SK-N-SH treated with all-trans-retinoic acid at 6 μM for 48 hours (cell line): ENCODE results near the gene SLC2A4.

Experiments
- ATAC-seq: fragments of 200-7000 bp; cut with Tn5 transposase; 3 replicates; pipeline ENCODE4 v1.9.1; 2020; ENCODE audit warnings: mild to moderate bottlenecking, moderate library complexity
- ARNTL ChIP-seq: fragments of 450-650 bp; formaldehyde crosslinking; IDR thresholded peaks from 2 replicates; pipeline ENCODE4 v1.5.0; 2020; ENCODE audit warnings: low read depth, mild to moderate bottlenecking, moderate library complexity, borderline replicate concordance
- BACH2 ChIP-seq: fragments of 250-450 bp; sonication (Bioruptor Pico); IDR thresholded peaks from 2 replicates; pipeline ENCODE4 v1.9.0; 2021; ENCODE audit warnings: mild to moderate bottlenecking, borderline replicate concordance
- CSDC2 ChIP-seq: fragments of 250-450 bp; sonication (Bioruptor Pico); IDR thresholded peaks from 2 replicates; pipeline ENCODE4 v1.5.0; 2020; ENCODE audit warnings: mild to moderate bottlenecking, moderate library complexity
- ESRRG ChIP-seq: fragments of 250-450 bp; sonication (Bioruptor Pico); IDR thresholded peaks from 2 replicates; pipeline ENCODE4 v1.6.1; 2021; ENCODE audit warnings: mild to moderate bottlenecking
- GLIS3 ChIP-seq: fragments of 250-450 bp; sonication (Bioruptor Pico); IDR thresholded peaks from 2 replicates; pipeline ENCODE4 v1.5.0; 2020; ENCODE audit warnings: mild to moderate bottlenecking, moderate library complexity
- ISL1 ChIP-seq: fragments of 250-450 bp; sonication (Bioruptor Pico); IDR thresholded peaks from 2 replicates; pipeline ENCODE4 v2.1.2; 2022; ENCODE audit warnings: mild to moderate bottlenecking, moderate library complexity
- PPARA ChIP-seq: fragments of 250-450 bp; sonication (Bioruptor Pico); IDR thresholded peaks from 2 replicates; pipeline ENCODE4 v1.5.0; 2020; ENCODE audit warnings: mild to moderate bottlenecking, borderline replicate concordance
- RARB ChIP-seq: fragments of 250-450 bp; sonication (Bioruptor Pico); IDR thresholded peaks from 2 replicates; pipeline ENCODE4 v1.8.0; 2021; ENCODE audit warnings: mild to moderate bottlenecking, moderate library complexity
- SNAI2 ChIP-seq: fragments of 250-450 bp; sonication (Bioruptor Pico); IDR thresholded peaks from 2 replicates; pipeline ENCODE4 v1.5.0; 2020; ENCODE audit warnings: mild to moderate bottlenecking, moderate library complexity
- TCF4 ChIP-seq: fragments of 250-450 bp; sonication (Bioruptor Pico); IDR thresholded peaks from 2 replicates; pipeline ENCODE4 v1.8.0; 2021; ENCODE audit warnings: mild to moderate bottlenecking, moderate library complexity, borderline replicate concordance
- TOX ChIP-seq: fragments of 250-450 bp; sonication (Bioruptor Pico); IDR thresholded peaks from 2 replicates; pipeline ENCODE4 v1.8.0; 2021; ENCODE audit warnings: mild to moderate bottlenecking, moderate library complexity, borderline replicate concordance
- ZC3H10 ChIP-seq: fragments of 250-450 bp; sonication (Bioruptor Pico); IDR thresholded peaks from 2 replicates; pipeline ENCODE4 v1.5.1; 2021; ENCODE audit warnings: mild to moderate bottlenecking, moderate library complexity
- ZFP3 ChIP-seq: fragments of 250-450 bp; sonication (Bioruptor Pico); IDR thresholded peaks from 2 replicates; pipeline ENCODE4 v1.5.0; 2020; ENCODE audit warnings: mild to moderate bottlenecking, moderate library complexity
- ZNF70 ChIP-seq: fragments of 450-650 bp; formaldehyde crosslinking; IDR thresholded peaks from 2 replicates; pipeline ENCODE4 v1.5.0; 2020; ENCODE audit warnings: mild to moderate bottlenecking, moderate library complexity
- ZNF8 ChIP-seq: fragments of 450-650 bp; formaldehyde crosslinking; IDR thresholded peaks from 2 replicates; pipeline ENCODE4 v1.5.0; 2020; ENCODE audit warnings: mild to moderate bottlenecking, moderate library complexity
- TF ChIP-seq, protein P1 (sequence below): fragments of 250-450 bp; sonication (Bioruptor Pico); IDR thresholded peaks from 2 replicates; pipeline ENCODE4 v1.5.1; 2021; ENCODE audit warnings: mild to moderate bottlenecking, moderate library complexity
- TF ChIP-seq, protein P2 (sequence below): fragments of 250-450 bp; sonication (Bioruptor Pico); IDR thresholded peaks from 2 replicates; pipeline ENCODE4 v1.5.0; 2020; ENCODE audit warnings: mild to moderate bottlenecking, moderate library complexity
- TF ChIP-seq, protein P3 (sequence below): fragments of 250-450 bp; sonication (Bioruptor Pico); IDR thresholded peaks from 2 replicates; pipeline ENCODE4 v1.8.0; 2021; ENCODE audit warnings: low read depth, mild to moderate bottlenecking, moderate library complexity, borderline replicate concordance

Gene SLC2A4

DNA sequence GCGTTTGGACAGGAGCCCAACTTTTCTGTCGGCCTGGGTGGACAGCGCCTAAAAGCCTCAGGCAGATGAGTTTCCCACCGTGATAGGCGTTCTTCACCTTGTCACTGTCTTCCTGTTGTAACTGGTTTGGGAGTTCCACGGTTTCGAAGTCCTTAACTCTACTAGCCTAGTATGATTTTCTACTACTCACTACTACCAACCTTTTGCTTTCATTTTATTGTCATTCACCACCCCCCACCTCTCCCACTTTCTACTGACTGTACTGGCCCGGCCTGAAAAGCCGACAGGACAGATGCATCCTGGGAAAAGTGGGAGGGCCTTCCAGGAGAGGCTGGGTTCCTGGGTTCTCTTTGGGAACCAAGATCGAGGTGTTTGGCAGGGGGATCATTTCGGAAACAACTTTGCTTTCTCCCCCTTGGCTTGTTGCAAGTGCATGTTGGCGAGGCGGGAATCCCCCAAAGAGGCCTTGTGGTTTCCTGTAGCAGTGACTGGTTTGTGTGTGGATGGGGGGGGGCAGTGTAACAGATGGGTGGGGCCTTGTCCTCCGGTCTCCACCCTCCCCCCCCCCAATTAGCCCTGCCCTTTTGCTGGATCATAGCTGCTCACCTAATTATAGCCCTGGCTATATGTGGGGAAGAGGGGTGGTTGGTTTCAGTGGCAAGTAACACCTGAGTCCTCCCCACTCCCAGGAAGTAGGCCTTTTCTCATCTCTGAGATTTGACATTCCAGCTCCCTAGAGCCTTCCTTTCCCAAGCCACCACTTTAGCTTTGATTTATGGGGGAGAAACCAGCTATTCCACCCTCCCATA, 27.3 kb downstream of the SLC2A4 start:
- peak; percentile 62 for ATAC-seq
- TF ChIP-seq ZC3H10 (CRISPR knock-in tag), result no peak
- TF ChIP-seq ZNF70 (CRISPR knock-in tag), result peak; percentile 25; the same call in 1 of the 2 replicates

DNA sequence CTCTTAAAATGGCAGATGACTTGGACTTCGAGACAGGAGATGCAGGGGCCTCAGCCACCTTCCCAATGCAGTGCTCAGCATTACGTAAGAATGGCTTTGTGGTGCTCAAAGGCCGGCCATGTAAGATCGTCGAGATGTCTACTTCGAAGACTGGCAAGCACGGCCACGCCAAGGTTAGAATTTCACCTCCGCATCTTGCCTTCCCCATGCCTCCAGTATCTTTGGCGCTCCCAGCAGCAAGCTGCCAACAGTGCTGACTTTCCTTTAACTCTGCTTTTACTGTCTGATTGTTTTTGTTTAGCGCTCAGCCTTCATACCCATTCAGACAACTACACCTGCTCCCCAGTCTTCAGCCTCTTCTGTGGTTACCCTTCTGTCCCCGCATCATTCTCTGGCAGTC, 28.1 kb downstream of the SLC2A4 start:
- TF ChIP-seq, protein P1, sequence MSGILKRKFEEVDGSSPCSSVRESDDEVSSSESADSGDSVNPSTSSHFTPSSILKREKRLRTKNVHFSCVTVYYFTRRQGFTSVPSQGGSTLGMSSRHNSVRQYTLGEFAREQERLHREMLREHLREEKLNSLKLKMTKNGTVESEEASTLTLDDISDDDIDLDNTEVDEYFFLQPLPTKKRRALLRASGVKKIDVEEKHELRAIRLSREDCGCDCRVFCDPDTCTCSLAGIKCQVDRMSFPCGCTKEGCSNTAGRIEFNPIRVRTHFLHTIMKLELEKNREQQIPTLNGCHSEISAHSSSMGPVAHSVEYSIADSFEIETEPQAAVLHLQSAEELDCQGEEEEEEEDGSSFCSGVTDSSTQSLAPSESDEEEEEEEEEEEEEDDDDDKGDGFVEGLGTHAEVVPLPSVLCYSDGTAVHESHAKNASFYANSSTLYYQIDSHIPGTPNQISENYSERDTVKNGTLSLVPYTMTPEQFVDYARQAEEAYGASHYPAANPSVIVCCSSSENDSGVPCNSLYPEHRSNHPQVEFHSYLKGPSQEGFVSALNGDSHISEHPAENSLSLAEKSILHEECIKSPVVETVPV (CRISPR knock-in tag), result no peak
- TF ChIP-seq, protein P2, sequence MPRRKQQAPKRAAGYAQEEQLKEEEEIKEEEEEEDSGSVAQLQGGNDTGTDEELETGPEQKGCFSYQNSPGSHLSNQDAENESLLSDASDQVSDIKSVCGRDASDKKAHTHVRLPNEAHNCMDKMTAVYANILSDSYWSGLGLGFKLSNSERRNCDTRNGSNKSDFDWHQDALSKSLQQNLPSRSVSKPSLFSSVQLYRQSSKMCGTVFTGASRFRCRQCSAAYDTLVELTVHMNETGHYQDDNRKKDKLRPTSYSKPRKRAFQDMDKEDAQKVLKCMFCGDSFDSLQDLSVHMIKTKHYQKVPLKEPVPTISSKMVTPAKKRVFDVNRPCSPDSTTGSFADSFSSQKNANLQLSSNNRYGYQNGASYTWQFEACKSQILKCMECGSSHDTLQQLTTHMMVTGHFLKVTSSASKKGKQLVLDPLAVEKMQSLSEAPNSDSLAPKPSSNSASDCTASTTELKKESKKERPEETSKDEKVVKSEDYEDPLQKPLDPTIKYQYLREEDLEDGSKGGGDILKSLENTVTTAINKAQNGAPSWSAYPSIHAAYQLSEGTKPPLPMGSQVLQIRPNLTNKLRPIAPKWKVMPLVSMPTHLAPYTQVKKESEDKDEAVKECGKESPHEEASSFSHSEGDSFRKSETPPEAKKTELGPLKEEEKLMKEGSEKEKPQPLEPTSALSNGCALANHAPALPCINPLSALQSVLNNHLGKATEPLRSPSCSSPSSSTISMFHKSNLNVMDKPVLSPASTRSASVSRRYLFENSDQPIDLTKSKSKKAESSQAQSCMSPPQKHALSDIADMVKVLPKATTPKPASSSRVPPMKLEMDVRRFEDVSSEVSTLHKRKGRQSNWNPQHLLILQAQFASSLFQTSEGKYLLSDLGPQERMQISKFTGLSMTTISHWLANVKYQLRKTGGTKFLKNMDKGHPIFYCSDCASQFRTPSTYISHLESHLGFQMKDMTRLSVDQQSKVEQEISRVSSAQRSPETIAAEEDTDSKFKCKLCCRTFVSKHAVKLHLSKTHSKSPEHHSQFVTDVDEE, result no peak
- no peak for TF ChIP-seq CSDC2 (CRISPR knock-in tag)
- no peak for TF ChIP-seq ARNTL (CRISPR knock-in tag)
- TF ChIP-seq, protein P3, sequence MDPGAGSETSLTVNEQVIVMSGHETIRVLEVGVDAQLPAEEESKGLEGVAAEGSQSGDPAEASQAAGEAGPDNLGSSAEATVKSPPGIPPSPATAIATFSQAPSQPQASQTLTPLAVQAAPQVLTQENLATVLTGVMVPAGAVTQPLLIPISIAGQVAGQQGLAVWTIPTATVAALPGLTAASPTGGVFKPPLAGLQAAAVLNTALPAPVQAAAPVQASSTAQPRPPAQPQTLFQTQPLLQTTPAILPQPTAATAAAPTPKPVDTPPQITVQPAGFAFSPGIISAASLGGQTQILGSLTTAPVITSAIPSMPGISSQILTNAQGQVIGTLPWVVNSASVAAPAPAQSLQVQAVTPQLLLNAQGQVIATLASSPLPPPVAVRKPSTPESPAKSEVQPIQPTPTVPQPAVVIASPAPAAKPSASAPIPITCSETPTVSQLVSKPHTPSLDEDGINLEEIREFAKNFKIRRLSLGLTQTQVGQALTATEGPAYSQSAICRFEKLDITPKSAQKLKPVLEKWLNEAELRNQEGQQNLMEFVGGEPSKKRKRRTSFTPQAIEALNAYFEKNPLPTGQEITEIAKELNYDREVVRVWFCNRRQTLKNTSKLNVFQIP, result no peak
- no peak for TF ChIP-seq ZFP3 (CRISPR knock-in tag)
- no peak for TF ChIP-seq BACH2
- TF ChIP-seq, all 23 proteins: peak for 0
- no peak for ATAC-seq

DNA sequence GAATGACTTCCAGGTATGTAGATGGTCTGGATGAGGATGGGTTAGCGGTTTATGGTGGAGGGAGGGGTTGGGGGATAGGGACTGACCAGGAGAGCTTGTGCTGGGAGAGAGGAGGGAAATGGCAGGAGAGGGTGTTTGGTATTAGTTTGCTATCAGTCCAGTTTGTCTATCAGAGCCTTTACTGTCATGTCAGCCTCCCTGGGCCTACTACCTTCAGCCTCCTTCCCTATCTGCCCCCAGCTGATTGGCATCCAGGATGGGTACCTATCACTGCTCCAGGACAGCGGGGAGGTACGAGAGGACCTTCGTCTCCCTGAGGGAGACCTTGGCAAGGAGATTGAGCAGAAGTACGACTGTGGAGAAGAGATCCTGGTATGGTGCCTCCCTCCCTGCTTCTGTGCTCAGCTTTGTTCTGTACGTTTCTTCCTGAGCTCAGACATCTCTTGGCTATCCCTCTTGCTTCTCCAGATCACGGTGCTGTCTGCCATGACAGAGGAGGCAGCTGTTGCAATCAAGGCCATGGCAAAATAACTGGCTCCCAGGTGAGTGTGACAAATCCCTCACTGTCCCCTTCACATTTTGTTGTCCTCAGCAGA, 29.7 kb downstream of the SLC2A4 start:
- ATAC-seq, result no peak
- no peak for TF ChIP-seq SNAI2 (CRISPR knock-in tag)
- no peak for TF ChIP-seq PPARA (CRISPR knock-in tag)
- TF ChIP-seq ESRRG (CRISPR knock-in tag), result no peak
- no peak for TF ChIP-seq GLIS3
- no peak for TF ChIP-seq ZFP3 (CRISPR knock-in tag)
- no peak for TF ChIP-seq ZNF70 (CRISPR knock-in tag)
- no peak for TF ChIP-seq RARB (CRISPR knock-in tag)
- TF ChIP-seq, protein P2, result no peak
- no peak for TF ChIP-seq ZNF8 (CRISPR knock-in tag)
- TF ChIP-seq TCF4 (CRISPR knock-in tag), result no peak
- no peak for TF ChIP-seq TOX

DNA sequence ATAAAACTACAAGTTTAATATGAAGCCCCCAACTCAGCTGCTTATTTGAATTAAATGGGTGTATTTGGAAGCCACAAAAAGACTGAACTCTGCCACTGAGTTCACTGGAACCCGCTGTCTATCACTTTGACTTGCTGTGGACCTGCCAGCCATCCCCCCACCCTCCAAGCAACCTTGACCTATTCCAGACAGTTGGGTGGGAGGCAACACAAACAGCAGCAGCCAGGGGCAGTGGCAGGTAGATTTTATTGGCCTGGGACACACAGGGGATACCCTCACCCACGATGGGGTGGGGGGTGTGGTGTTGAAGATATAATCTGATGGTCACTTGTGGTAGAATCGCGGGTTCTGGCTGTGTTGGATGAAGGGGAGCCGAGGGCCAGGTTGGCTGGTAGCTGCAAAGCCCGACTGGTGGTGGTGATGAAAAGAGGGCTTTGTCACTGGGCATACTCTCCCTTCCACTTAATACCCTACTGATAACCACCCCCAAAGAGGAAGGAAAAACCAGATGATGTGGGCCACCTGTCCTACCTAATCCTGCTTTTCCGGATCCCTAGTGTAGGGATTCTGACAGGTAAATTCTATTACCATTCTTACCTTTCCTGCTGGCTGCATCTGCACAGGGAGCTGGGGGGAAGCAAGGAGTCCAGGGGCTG, 31.0 kb downstream of the SLC2A4 start:
- no peak for ATAC-seq
- TF ChIP-seq GLIS3 (no peak), ZNF70 (CRISPR knock-in tag) (no peak), ISL1 (CRISPR knock-in tag) (no peak), ARNTL (CRISPR knock-in tag) (no peak), ESRRG (CRISPR knock-in tag) (no peak)
- TF ChIP-seq, protein P2, result no peak
- TF ChIP-seq, protein P3, result no peak
